C1 segment of cervical spinal cord (tissue), 14 donors: ENCODE data around the gene GATA6.

Experiments used
- DNase-seq, 14 donors: peaks; one replicate each; lab custom pipeline; 2025; lab: John Stamatoyannopoulos, UW

Gene GATA6

GRCh38 chr18:22241921-22242361 is 72.6 kb downstream of the GATA6 start:
- no peak for DNase-seq

- DNase-seq: no peak
Observed at GRCh38 chr18:22243513-22243912, 74.1 kb downstream of the GATA6 start.

DNA sequence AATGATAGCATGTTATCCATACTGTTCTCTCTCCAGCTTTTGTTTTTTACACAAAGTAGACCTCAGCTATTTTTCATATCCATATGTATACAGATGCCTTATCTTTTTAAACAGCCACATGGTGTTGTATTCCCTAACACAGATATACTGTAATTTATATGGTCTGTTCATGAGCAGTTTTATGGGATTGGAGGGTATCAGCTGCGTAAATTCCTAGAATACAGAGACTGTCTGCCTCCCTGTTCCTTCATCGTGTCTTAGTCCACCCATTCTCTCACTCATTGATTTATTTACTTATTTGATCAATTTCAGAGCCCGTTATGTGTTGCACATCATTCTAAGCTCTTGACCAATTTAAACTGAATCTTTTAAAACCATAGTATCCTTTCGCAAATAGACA is 80.6 kb downstream of the GATA6 start:
- no peak for DNase-seq

DNA sequence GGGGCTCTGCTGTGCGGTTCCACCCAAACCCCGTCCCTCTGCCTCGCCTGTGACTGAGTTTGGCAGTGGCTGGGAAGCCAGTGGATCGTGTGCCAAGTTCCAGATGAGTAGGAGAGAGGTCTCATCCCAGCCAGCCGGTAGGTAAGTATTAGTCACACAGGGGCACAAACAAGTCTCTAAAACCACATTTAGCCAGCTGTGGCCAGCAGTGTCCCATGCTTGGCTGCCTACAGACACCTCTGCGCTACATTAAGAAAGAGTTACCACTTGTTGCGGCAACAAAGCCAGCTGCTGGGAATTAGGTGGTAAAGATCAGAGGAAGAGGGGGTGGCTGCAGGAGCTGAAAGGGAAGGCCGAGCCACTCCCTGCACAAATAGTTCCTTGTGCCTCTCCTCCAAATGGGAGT is 81.2 kb downstream of the GATA6 start:
- no peak for DNase-seq
